GM19238 (cell line): Measurements from ENCODE around the gene UBXN10.

Experiments used
- DNase-seq: peaks from one replicate; pipeline ENCODE4 v3.0.0; 2011; ENCODE audit warnings: low spot score; ENCODE audit not compliant: insufficient read length

Gene UBXN10

GRCh38 chr1:20185834-20186782 is at the start of gene UBXN10, which contains the start of gene PLA2G2C:
Gene UBXN10 (plus strand): TSS chr1:20186096. CDS start chr1:20190562, 4,466 bp downstream.
Gene PLA2G2C (minus strand): TSS chr1:20186518. CDS start chr1:20177363, 9,155 bp downstream.
- DNase-seq: peak; percentile 33

DNA sequence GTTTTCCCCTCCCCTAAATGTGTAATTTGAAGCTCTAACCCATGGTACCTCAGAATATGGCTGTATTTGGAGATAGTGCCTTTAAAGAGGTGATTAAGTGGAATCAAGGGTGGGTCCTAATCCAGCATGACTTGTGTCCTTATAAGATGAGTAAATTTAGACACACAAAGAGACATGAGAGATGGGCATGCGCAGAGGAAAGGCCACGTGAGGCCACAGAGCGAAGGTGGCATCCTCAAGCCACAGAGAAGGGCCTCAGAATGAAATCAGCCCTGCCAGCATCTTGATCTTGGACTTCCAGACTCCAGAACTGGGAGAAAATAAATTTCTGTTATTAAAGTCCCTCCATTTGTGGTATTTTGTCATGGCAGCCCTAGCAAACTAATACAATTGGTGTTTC is 49.6 kb upstream of the UBXN10 start:
- DNase-seq: no peak

DNA sequence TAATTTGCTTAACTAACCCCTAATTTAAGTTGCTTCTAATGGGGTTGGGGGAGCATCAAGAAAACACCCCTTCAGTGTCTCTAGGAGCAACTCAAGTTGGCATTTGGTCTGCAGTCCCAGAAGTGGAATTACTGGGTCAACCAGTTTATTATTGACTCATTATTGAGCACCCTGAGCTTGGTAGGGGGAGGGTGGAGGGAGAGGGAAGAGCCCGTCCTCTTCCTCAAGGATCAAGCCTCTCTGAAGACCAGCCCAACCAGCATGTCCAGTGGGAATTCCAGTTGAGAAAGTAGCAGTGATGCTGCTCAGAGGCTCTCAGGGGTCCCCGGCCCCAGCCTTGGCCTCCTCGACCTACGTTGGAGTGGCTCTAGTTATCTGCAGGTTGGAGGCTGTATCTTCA is 48.8 kb upstream of the UBXN10 start:
- no peak for DNase-seq

GRCh38 chr1:20137604-20138003 is 48.3 kb upstream of the UBXN10 start:
- no peak for DNase-seq

DNA sequence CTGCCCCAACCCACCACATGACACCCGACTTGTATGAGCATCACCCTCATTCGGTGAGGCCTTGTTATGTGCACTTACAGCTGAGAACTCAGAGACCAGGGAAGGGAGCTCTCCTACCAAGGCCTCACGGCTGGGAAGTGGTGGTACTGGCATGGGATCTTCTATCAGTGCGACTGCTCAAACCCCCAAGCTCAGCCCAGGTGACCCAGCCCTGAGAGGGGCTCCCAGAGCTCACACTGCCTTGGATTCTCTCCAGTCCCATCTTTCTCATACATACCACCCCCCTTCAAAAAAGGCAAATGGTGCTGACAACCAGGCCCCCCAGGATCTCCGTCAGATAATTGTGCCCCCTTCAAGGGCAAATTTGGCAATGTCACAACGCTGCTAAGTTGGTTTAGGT is 47.5 kb upstream of the UBXN10 start:
- no peak for DNase-seq

- no peak for DNase-seq
Observed at GRCh38 chr1:20138961-20139550, 46.8 kb upstream of the UBXN10 start, which contains the start of gene PLA2G2F. Gene PLA2G2F (plus strand): TSS chr1:20139323. CDS start chr1:20139428, 105 bp downstream.

DNA sequence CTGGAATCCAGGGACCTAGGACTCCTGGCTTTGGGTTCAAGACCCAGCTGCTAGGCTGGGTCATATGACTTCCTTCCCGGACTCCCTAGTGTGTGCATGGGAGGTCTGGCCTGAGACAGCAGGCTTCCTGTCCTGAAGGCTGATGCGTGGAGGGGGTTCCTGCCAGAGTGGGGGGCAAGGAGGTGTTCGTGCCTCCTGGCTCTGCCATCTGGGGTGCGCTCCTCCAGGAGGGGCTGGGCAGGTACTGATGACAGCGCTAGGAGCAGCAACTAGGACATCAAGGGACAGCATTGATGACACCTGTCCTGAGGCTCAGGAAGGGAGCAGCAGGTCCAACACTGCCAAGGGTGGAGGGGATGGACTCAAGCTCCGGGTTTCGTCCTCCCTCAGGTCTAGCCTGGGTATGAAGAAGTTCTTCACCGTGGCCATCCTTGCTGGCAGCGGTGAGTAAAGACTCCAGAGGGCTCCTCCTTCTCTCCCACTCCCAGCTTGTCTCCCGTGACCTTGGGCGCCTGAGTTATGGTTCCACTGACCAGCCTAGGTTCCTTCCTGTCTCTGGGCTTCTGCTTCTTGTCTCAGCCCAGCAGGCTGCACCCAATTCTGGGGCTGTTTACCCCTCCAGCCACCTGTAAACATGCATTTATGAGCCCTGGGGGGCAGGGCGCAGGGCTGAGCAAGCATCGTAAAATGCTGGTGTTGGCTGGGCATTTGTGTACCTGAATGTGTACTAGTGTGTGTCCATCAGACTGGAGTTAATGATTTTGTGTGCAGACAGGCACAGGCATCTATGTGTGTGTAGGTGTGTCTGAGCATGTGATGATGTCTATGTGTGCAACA is 45.9 kb upstream of the UBXN10 start:
- no peak for DNase-seq

DNA sequence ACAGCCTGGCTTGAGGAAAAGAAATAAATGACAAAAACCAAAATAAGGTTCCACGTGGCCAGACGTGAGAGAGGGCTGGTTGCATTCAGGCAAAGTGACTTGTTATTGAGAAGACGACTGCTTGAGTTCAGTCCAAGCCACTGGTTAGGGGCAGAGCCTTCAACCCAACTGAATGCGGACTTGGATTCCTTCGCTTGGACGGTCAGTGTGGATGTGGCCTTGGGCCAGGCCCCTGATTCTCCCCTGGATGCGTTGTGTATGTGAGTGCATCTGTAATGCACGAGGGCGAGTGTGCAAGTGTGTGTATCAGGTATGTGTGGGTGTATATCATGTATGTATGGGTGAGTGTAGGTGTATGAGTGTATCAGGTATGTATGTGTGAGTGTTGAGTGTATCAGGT is 44.9 kb upstream of the UBXN10 start:
- no peak for DNase-seq

GRCh38 chr1:20141466-20141865 is 44.4 kb upstream of the UBXN10 start:
- DNase-seq: no peak

DNA sequence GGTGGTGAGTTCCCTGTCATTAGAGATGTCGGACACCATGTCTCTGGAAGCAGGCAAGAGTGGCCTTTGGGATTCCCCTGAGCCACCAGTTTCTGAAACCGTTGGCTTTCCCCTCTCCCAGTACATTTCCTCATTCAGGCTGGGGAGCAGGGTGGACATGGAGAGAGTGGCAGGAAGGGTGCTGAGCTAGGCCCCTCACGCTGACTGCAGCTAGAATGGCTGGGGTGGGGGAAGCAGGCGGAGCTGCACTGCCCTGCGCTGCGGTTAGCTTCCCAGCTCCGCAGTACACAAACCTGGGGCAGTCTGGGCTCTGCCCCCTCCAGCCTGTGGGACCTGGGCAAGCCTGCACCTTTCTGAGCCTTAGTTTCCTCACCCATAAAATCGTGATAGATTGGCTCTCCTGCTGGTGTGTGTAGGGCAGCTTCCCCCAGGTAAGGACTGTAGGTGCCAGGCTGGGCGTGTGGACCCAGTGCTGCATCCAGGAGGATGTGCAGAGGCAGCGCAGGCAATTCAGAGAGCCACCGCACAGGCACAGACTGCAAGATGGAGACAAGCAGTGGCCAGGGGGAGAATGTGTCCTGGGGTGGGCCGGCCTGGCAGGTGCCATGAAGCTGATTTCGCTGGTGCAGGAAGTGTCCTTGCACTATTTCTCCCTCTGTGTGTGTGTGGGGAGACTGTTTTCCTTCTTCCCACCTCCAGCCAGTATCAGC is 43.7 kb upstream of the UBXN10 start:
- no peak for DNase-seq

DNA sequence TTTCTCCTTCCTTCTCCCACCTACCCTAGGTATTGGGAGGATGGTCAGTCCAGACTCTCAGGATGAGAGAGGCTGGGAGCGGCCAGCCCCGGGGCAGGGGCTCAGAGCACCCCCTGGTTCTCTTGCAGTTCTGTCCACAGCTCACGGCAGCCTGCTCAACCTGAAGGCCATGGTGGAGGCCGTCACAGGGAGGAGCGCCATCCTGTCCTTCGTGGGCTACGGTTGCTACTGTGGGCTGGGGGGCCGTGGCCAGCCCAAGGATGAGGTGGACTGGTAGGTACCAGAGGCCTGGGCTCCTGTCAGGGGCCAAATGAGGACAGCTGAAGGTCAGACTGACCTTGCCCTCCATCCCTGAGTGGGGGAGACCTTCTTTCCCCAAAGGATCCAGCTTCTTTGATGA is 42.6 kb upstream of the UBXN10 start:
- DNase-seq: no peak

DNA sequence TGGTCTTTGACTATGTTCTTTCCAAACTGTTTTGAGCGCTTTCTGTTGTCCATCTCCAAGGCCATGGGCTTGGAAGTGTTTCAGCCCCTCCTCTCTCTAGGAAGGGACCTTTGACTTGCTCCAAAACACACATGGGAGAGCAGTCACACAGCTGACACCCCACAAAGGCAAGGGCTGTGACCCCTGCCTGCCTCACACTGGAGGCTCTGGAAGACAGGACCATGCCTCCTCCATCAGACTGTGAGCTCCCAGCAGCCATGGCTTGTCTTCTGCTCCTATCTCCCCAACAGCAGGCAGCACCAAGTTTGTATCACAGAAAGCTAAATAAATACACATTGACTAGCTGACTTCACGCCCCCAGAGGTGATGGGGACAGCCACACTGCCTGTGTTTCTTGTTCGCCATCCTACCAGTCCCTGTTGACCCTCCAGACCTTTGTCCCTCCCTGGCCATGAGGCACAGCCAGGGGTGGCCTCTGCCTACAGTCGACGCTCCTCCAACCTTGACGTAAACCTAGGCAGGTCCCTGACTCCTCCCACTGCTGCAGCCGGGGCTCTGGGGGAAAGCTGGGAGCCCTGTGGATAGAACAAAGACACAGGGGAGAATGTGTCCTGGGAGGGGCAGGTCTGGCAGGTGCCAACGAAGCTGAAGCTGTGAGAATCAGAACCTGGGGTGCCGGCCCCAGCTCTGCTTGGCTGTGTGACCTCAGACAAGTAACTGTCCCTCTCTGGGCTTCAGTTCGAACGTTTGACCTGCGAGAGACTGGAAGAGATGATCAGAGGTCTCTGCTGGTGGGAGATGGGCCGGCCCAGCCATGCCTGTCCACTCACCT is 41.9 kb upstream of the UBXN10 start:
- no peak for DNase-seq

GRCh38 chr1:20147846-20148570 is 37.9 kb upstream of the UBXN10 start:
- no peak for DNase-seq

GRCh38 chr1:20148571-20149500 is 37.1 kb upstream of the UBXN10 start:
- DNase-seq: no peak

DNA sequence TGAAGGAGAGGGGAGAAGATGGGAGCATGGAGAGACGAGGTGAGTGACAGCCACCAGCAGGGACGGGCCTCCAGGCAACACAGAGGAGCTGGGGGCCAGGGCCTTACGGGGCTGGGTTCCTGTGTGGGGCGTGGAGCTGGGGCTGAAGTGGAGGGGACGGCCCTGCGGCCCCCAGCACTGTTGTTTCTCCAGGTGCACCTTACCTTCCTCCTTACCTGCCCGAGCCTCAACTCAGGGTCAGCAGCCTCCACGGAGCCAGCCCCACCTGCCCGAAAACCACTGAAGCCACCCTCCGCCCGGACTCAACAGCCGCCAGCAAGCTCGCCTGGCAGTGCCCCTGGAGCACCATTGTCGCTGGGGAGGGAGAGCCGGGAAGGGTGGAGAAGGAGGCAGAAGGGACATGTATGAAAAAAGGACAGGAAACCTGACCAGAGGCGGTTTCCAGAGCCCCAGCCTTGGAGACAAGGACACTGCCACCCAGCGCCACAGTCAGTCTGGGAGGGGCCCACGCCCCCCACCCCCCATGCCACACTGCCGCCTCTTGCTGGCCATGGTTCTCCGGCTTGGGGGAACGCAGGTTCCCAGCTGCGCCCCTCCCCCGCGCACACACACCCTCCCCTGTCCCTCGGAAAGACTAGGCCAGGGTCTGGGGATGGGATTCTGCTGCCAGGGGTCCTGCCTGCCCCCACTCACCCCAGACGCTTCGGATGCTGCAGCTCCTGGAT is 36.1 kb upstream of the UBXN10 start:
- no peak for DNase-seq

GRCh38 chr1:20150326-20150705 is 35.6 kb upstream of the UBXN10 start:
- no peak for DNase-seq

GRCh38 chr1:20150969-20151368 is 34.9 kb upstream of the UBXN10 start:
- DNase-seq: no peak
